MM.1S (cell line): ENCODE data around the gene TPTE2.
"Not testable (repeated sequence)": the region's sequence is repeated elsewhere in the genome, so short reads cannot be mapped to it uniquely, and the experiment has no call there.

Experiments
- CTCF ChIP-seq: fragments of 300-600 bp; sonication (generic); IDR thresholded peaks from 2 replicates; pipeline ENCODE4 v1.5.1; 2016; ENCODE audit warnings: antibody characterized with exemption, low read length, mixed read lengths
- EZH2phosphoT487 ChIP-seq: fragments of 300-600 bp; sonication (generic); IDR thresholded peaks from 2 replicates; pipeline ENCODE4 v1.6.1; 2018; ENCODE audit warnings: antibody characterized with exemption, low read length

- not testable (repeated sequence) for TF ChIP-seq CTCF, EZH2phosphoT487
These were observed 12.1 kb downstream of the TPTE2 start for GRCh38 chr13:19549245-19549644.
